ENCODE data around the gene KDM6A.

DNA sequence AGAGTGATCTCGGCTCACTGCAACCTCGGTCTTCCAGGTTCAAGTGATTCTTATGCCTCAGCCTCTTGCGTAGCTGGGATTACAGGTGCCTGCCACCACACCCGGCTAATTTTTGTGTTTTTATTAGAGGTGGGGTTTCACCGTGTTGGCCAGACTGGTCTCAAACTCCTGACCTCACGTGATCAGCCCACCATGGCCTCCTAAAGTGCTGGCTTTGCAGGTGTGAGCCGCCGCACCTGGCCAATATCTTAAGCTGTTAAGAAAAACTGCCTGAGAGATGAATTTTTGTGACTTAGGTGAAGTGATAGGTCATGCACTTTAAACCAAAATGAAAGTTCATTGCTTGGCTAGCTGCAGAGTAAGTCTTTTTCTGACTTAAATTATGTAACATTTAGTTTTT is 5.8 kb downstream of the KDM6A start:
- TF ChIP-seq, protein P1, sequence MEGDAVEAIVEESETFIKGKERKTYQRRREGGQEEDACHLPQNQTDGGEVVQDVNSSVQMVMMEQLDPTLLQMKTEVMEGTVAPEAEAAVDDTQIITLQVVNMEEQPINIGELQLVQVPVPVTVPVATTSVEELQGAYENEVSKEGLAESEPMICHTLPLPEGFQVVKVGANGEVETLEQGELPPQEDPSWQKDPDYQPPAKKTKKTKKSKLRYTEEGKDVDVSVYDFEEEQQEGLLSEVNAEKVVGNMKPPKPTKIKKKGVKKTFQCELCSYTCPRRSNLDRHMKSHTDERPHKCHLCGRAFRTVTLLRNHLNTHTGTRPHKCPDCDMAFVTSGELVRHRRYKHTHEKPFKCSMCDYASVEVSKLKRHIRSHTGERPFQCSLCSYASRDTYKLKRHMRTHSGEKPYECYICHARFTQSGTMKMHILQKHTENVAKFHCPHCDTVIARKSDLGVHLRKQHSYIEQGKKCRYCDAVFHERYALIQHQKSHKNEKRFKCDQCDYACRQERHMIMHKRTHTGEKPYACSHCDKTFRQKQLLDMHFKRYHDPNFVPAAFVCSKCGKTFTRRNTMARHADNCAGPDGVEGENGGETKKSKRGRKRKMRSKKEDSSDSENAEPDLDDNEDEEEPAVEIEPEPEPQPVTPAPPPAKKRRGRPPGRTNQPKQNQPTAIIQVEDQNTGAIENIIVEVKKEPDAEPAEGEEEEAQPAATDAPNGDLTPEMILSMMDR (IDR thresholded peaks at IDR 0.05; ENCODE audit: low read length) = no peak
- no peak for TF ChIP-seq EZH2 (IDR thresholded peaks at IDR 0.05; ENCODE audit: borderline replicate concordance, low read length)
